ENCODE data around the gene PHACTR4.
"Not testable (repeated sequence)": the region's sequence is repeated elsewhere in the genome, so short reads cannot be mapped to it uniquely, and the experiment has no call there.

The PHACTR4 gene

GRCh38 chr1:28371010-28371377 is 1.5 kb downstream of the PHACTR4 start:
- no peak for TF ChIP-seq CTCF (IDR thresholded peaks at IDR 0.05; ENCODE audit: control insufficient read depth, insufficient read depth, low read depth, low read length, missing control alignments)
- peak overlapping the region; percentile 93; the same call in 1 of the 2 replicates for H3K4me3 ChIP-seq (ENCODE audit: control insufficient read depth, low read depth, low read length)
- no peak for DNase-seq (ENCODE audit: low read depth)

- not testable (repeated sequence) for DNase-seq (ENCODE audit: low read depth); H3K4me3 ChIP-seq (ENCODE audit: control insufficient read depth, low read depth, low read length)
Measured at GRCh38 chr1:28373450-28373849, 3.9 kb downstream of the PHACTR4 start.

- TF ChIP-seq CTCF (IDR thresholded peaks at IDR 0.05; ENCODE audit: control insufficient read depth, insufficient read depth, low read depth, low read length, missing control alignments), result no peak
- DNase-seq (ENCODE audit: low read depth), result no peak
- no peak overlapping the region for H3K4me3 ChIP-seq (ENCODE audit: control insufficient read depth, low read depth, low read length)
Measured at GRCh38 chr1:28374297-28374696, 4.8 kb downstream of the PHACTR4 start.

- H3K4me3 ChIP-seq (ENCODE audit: control insufficient read depth, low read depth, low read length); DNase-seq (ENCODE audit: low read depth): not testable (repeated sequence)
Measured at GRCh38 chr1:28375598-28375997, 6.1 kb downstream of the PHACTR4 start.

GRCh38 chr1:28376195-28376594 is 6.7 kb downstream of the PHACTR4 start:
- not testable (repeated sequence) for H3K4me3 ChIP-seq (ENCODE audit: control insufficient read depth, low read depth, low read length); DNase-seq (ENCODE audit: low read depth)

GRCh38 chr1:28378906-28379305 is 9.4 kb downstream of the PHACTR4 start:
- H3K4me3 ChIP-seq (ENCODE audit: control insufficient read depth, low read depth, low read length), result no peak overlapping the region
- no peak for TF ChIP-seq CTCF (IDR thresholded peaks at IDR 0.05; ENCODE audit: control insufficient read depth, insufficient read depth, low read depth, low read length, missing control alignments)
- DNase-seq (ENCODE audit: low read depth), result no peak

GRCh38 chr1:28380394-28380793 is 10.9 kb downstream of the PHACTR4 start:
- no peak for TF ChIP-seq CTCF (IDR thresholded peaks at IDR 0.05; ENCODE audit: control insufficient read depth, insufficient read depth, low read depth, low read length, missing control alignments)
- no peak for DNase-seq (ENCODE audit: low read depth)
- H3K4me3 ChIP-seq (ENCODE audit: control insufficient read depth, low read depth, low read length), result no peak overlapping the region

- not testable (repeated sequence) for DNase-seq (ENCODE audit: low read depth); H3K4me3 ChIP-seq (ENCODE audit: control insufficient read depth, low read depth, low read length)
Measured at GRCh38 chr1:28383785-28384184, 14.2 kb downstream of the PHACTR4 start.

- no peak for TF ChIP-seq CTCF (IDR thresholded peaks at IDR 0.05; ENCODE audit: control insufficient read depth, insufficient read depth, low read depth, low read length, missing control alignments)
- DNase-seq (ENCODE audit: low read depth), result peak; percentile 88
- H3K4me3 ChIP-seq (ENCODE audit: control insufficient read depth, low read depth, low read length), result no peak overlapping the region
Measured at GRCh38 chr1:28392027-28392652, 22.6 kb downstream of the PHACTR4 start.
